NCI-H187 treated with DMSO at 0.1 percent for 48 hours (cell line): ENCODE measurements around the gene LSM7.

Experiments
- DNase-seq: peaks from one replicate; lab custom pipeline; 2025; lab: John Stamatoyannopoulos, UW

The LSM7 gene

DNA sequence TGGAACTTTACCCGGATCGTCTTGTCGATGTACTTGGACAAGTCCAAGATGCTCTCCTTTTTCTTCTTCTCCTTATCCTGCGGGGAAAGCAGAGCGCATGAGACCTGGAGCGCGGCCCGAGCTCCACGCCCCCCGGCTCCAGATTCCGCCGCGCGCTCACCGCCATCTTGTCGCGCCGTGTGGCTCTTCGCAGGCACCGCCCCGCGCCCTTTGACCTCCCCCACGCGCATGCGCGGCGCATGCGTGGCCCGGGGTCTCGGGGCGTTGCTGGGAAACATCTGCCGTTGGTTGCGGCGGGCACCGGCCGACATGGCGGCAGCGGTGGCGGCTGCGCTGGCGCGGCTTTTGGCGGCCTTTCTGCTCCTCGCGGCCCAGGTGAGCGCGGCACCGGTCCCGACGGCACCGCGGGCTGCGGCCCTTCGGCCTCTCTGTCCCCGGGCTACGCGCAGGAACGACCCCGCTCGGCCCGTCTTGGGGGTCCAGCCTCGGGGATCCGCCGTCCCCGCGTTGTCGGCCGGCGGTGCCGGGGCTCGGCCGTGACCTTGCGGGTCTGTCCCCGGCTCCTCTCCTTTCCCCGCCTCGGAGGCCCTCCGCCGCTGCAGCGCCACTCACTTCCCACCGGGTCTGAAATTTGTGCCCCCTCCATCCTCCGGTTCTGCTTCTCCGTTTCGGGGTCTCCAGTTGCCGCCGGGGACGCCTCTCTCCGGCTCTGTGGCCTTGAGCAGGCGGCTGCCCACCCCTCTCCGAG lies at the start of gene LSM7, which contains the start of gene SPPL2B:
LSM7 (minus strand) TSS at position 186 of the 748 bp plus-strand sequence; CDS start at position 166, 20 bp downstream.
SPPL2B (plus strand) TSS at position 284 of the 748 bp plus-strand sequence; CDS start at position 310, 26 bp downstream.
- DNase-seq, result no peak

DNA sequence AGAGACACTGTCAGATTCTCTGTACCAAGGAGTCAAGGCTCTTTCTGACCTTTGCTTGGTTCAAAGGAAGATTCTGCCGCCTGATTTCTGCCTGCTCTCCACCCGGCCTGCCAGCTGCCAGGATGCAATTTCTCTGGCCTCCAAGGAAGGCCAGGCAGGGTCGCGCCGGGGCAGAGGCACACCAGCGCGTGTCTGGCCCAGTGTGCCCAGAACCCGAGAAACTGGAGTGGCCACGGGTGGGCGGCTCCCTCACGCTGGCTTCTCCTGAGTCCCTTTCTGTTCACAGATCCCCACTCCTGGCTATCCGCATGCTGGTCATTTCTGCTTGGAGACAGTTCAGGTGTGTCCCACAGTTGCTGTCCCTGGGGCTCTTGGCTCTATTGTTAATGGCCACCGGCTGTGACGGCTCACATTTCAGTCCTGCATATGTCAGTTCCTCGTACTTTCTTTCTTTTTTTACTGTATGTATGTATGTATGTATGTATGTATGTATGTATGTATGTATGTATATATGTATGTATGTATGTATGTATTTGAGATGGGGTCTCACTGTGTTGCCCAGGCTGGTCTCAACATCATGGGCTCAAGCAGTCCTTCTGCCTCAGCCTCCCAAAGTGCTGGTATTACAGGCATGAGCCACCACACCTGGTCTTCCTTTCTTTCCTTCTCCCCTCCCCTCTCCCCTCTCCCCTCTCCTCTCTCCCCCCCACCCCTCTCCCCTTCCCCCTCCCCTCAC lies 48.6 kb upstream of the LSM7 start:
- no peak for DNase-seq

DNA sequence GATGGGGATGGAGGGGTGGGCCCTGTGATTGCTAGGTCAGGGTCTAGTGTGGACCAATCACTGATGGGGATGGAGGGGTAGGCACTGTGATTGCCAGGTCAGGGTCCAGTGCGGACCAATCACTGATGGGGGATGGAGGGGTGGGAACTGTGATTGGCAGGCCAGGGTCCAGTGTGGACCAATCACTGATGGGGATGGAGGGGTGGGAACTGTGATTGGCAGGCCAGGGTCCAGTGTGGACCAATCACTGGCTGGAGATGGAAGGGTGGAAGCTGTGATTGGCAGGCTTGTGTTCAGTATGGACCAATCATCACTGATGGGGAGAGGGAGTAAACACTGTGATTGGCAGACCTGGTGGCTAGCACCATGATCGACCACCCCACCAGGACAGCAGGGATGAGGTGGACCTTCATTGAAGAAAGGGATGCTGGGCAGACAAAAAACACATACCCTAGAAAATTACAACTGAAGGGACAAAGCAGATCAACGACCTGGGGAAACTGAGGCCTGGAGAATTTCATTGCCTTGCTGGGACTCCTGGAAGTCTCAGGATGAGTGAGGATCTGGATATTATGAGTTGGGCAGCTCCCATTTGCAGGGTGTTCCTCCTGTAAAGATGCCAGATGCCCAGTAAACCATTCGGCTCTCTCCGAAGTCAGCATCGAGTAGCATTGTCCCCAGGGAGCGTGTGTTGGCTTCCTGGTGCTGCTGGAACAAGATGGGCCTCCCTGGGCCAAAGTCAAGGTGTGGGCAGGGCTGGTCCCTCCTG lies 47.2 kb upstream of the LSM7 start:
- no peak for DNase-seq

DNA sequence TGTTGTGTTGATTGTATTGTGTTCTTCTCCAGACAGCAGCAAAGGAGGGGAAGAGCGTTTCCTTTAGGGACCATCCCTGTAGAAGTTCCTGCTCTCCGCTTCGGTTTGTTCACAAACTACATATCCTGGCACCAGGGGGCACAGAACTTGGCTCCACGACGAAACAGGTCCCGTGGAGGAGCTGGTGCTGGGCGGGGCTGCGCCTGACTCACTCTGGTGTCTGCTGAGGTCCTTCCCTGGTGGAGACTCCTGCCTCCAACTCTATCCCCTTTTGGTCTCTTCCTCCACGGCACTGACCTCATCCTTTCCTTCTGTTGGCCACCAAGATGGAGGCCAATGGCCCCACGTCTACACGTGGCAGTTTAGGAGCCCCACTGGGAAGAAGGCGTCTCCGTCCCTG lies 46.4 kb upstream of the LSM7 start:
- no peak for DNase-seq

DNA sequence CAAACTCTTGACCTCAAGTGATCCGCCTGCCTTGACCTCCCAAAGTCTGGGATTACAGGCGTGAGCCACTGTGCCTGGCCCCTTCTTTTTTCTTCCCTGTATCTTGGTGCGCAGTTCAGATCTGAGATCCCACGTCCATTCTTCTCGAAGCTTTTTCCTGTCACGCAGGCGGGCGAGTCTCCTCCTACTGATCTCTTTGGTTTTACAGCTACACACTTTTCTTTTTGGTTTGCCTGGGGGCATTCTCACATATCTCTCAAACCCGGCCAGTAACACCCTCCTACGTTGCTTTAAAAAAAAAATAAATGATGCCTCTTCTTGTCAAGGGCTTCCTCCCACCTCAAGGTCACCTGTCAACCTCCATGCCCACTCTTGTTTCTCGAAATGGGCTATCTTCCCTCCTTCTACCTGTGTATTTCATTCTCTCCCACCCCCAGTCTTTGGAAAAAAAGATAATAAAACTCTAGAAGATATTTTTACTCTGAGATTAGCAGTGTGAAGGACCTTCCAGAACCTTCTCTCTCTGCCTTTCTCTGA lies 43.8 kb upstream of the LSM7 start:
- no peak for DNase-seq

DNA sequence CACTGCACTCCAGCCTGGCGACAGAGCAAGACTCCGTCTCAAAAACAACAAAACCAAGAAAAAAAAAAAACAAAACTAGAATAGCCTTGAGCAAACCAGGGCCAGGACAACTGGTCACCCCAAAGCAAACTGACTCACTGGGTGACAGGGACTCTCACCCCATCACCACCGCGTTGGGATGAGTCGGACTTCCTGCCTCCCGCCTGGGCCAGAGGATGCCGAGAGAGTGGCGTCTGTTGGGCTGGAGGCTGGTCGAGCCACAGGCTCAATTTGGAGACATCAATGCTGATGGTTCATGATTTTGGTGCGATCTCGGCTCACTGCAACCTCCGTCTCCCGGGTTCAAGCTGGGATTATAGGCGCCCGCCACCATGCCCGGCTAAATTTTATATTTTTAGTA lies 43.3 kb upstream of the LSM7 start:
- no peak for DNase-seq

DNA sequence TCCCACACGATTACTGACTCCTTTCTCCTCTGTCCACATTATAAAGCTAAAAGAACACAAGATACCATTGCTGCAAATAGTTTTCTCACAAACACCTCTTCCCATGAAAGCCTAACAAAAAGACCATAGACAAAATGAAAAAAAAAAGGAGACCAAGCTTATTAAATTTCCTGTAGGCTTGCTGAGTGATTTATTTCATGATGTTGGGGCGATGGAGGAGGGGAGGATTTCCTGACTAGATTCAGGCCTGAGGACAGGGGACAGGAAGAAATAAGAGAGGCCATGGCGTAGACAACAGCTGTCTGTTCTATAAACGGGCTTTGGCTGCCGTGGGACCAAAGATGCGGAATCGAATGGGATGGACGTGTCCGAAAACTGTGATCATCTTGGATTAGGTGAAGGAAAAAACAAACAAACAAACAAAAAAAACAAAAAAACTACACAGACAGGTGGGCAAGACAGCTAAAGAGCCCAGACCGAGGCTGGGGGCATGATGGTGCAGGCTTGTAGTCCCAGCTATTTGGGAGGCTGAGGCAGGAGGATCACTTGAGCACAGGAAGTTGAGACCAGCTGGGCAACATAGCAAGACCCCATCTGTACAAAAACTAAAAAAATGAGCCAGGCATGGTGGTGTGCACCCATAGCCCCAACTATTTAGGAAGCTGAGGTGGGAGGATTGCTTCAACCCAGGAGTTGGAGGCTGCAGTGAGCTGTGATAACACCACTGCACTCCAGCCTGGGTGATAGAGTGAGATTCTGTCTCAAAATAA lies 37.0 kb upstream of the LSM7 start:
- DNase-seq, result no peak

DNA sequence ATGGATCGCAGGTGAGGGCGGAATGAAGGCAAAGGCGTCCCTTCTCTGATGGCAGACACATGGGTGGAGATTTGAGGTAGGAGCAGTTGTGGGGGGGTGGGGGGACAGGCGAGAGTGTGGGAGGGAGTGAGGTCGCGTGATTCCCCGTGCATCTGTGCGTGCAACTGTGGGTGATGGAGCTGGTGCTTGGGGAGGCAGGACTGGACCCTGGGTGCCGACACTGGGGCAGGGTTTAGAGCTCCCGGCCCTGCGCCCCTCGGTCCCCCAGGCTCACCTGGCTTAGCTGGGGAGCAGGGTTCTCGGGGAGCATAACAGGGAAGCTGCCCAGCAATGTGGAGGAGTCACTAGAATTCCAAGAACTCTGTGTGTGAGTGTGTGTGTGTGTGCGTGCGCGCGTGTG lies 35.0 kb upstream of the LSM7 start:
- DNase-seq, result no peak

DNA sequence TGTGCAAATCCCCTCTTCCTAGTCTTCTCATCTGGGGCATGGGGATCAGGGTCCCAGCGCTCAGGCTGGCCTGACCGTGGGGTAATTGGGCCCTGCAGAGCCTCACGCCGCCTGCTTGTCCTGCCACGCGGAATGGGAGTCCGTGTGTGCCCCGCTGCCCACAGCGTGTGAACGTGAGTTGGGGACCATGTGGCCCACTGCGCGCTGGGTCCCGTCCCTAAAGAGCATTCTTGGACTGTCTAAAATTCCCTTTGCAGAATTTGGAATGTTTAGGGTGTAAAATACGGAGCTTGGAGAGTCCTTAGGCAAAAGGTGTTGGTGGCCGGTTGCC lies 34.5 kb upstream of the LSM7 start:
- DNase-seq, result no peak

DNA sequence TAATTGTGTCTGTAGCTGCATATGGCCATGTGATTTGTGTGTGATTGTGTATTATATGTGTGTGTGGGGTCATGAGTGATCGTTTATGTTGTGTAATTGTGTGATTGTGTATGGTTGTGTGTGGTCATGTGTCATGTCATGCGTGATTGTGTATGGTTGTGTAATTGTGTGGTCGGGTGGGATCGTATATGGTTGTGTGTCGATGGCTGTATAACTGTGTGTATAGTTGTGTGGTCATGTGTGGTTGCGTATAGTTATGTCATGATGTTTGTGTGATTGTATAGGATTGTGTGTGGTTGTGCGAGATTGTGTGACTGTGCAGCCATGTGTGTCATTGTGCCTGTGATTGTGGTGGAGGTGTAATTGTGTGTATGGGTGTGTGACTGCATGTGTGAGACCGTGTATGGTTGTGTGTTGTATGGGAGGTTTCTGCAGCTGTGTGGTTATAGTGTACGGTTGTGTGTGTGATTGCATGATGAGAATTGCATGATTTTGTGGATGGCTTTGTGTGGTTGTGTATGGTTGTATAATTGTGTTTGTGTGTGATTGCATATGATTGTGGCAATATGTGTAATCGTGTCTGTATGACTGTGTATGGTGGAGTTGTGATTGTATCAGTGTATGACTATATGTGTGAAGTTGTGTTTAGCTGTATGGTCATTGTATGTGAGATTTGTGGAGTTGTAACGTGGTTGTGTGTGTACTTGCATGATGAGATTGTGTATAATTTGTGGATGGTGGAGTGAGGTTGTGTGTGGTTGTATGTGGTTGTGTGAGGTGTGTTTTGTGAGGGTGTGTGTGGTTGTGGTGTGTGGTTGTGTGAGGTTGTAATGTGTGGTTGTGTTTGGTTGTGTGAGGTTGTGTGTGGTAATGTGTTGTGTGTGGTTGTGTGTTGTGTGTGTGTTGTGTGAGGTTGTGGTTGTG lies 33.9 kb upstream of the LSM7 start:
- no peak for DNase-seq

DNA sequence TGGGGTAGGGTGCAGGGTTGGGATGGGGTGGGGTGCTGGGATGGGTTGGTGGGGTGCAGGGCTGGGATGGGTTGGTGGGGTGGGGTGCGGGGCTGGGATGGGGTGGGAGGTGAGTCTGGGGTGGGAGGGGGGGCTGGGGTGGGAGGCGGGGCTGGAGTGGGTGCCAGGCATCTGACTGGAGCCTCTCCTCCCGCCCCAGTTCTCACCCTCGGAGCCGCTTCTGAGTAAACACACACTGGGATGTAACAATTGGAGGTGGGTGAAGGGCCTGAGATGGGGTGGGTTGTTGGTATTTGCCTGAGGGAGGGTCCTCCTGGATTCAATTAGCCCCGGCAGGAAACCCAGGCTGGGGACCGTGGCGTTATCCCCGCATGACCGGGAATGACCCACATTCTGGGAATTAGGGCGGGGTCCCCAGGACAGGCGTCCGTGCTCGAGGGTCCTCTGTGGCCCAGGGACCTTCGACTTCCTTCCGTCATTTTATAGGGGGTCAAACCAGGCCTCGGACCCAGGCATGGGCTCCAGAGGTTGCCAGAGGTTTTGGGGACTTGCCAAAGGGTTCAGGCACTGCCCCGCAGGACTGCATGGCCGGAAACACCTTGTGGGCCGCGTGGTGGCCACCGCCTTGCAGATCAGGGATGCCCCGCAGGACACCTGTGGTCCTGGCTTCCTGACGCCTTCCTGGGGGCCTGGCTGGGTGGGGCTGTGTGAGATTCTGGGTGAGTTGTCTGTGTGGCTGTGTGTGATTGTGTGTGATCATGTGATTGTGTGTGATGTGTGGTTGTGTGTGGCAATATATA lies 33.1 kb upstream of the LSM7 start:
- no peak for DNase-seq

DNA sequence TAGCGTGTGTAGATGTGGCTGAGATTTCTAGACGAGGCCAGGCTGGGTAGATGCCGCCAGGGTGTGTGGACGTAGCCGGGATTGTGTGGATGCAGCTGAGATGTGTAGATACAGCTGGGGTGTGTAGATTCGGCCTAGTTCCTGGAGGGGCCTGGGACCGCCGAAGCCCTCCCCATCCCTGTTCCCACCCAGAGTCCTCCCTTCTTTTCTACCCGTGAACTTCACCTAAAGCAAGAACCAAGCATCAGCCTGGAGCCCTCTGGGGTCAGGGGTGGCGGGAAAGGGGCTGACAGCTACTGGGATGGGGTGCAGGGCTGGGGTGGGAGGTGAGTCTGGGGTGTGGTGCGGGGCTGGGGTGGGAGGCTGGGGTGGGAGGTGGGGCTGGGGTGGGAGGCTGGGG lies 32.4 kb upstream of the LSM7 start:
- no peak for DNase-seq

DNA sequence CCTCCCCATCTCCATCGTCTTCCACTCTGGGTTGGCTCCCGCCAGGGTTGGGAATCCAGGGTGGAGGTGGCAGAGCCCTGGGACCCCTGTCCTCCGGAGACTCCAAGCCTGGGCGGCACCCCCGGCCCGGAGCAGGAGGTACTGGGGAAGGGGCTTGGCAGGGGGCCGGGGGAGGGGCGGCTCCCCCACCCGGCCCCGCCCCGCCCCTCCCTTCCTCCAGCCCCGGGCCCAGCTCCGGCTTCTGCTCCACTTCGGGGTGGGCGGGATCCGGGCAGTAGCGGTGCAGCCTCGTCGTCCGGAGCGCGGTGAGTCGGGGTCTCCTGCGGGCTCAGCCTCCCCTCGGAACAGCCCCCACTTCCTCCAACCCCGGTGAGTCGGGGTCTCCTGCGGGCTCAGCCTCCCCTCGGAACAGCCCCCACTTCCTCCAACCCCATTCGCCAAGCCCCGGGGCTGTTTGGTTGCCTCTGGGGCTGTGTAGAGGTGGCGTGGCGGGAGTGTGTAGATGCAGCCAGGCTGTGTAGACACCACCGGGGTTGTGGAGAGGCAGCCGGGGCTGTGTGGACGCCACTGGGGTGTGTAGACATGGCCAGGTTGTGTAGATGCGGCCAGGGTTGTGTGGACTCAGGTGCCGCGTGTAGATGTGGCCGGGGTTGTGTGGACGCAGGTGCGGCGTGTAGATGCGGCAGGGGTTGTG lies 31.8 kb upstream of the LSM7 start, which contains the start of gene TMPRSS9:
TMPRSS9 (plus strand) TSS at position 274 of the 694 bp plus-strand sequence. CDS start 29,521 bp downstream, outside the sequence.
- DNase-seq, result no peak

DNA sequence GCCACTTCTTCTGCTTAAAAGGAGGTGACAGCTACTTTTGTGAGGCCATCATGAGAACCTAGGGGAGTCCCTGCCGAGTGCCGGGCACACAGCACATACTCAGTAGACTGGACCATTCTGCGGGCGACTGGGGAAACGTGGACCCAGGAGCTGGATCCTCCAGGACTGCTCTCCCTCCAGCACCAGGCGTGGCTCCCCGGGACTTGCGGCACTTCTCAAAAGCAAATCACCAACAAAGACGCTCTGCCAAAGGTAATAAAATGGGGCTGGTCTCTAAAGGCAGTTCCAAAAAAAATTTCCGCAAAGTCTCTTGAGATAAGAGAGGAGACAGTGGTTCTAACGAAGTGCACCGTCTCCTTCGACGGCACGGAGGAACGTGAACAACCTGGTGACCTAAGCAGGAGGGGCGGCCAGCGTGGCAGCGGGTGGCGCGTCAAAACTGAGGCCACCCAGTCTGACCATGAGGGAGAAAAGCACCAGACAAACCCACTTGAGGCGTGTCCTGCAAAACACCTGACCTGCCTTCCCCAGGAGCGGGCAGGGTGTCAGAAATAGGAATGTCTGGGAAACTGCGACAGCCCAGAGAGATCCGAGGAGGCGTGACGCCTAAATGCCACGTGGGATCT lies 30.3 kb upstream of the LSM7 start:
- DNase-seq, result no peak

DNA sequence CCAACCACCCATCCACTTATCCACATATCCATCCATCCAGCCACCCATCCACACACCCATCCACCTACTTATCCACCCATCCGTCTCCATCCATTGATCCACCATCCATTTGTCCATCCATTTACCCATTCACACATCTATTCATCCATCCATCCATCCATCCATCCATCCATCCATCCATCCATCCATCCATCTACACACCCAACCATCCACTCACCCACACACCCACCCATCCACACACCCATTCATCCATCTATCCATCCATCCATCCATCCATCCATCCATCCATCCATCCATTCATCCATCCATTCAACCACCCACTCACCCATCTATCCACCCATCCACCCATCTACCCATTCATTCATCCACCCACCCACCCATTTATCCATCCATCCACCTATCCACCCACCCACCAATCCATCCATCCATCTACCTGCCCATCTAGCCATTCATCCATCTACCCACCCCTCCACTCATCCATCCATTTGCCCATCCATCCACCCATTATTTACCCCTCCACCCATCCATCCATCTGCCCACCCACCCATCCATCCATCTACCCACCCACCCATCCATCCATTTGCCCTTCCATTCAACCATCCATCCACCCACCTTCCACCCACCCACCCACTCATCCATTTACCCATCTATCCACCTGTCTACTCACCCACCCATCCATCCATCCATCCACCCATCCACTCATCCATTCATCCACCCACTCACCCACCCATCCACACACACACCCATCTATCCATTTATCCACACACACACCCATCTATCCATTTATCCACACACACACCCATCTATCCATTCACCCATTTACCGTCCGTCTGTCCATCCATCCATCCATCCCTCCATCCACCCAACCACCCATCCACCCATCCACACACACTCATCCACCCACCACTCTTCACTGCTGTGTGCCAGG lies 29.2 kb upstream of the LSM7 start:
- DNase-seq, result no peak

DNA sequence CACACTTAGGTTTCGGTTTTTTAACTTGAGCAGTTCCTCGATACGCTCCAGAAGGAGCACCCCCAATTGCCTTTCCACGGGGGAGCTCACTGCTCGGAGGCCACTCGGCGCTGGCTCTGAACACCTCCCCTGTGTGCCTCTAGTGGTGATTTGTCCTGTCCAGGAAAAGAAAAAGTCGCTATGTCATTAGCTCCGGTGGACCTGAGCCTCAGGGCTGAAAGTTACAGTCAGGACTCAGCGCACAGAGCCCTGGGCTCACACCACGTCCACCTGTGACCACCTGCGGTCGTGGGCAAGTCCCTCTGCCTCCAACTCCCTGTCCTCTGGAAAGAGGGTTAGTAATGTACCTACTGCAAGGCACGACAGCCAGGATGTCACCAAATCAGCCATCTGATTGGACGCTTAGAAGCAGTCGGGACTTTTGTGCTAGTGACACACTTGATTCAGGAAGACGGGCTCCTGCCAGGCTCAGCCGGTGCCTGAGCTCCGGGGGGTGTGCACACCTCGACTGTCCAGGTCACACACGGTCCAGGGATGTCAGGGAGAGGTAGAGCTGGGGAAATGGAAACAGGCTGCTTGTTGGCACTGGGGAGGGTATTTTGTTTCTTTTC lies 27.8 kb upstream of the LSM7 start:
- no peak for DNase-seq
